T47D (cell line): ENCODE measurements around the gene SLC44A5.

Source experiments
- DNase-seq, 2 experiments: peaks; one replicate each; pipeline versions ENCODE4 v3.0.0 to v3.0.0-alpha.2; 2011 to 2012; ENCODE audit warnings: low read depth in 1 of 2, low spot score in 1 of 2
- JUND ChIP-seq: IDR thresholded peaks from 2 replicates; pipeline ENCODE4 v1.6.1; 2012; ENCODE audit warnings: low read depth
- in situ Hi-C: cut with HindIII; loops from 2 replicates; pipeline ENCODE4 v1.10.0; 2016; ENCODE audit warnings: low sequenced_read_pairs, low pct_unique_long_range_greater_than_20kb

The SLC44A5 gene

DNA sequence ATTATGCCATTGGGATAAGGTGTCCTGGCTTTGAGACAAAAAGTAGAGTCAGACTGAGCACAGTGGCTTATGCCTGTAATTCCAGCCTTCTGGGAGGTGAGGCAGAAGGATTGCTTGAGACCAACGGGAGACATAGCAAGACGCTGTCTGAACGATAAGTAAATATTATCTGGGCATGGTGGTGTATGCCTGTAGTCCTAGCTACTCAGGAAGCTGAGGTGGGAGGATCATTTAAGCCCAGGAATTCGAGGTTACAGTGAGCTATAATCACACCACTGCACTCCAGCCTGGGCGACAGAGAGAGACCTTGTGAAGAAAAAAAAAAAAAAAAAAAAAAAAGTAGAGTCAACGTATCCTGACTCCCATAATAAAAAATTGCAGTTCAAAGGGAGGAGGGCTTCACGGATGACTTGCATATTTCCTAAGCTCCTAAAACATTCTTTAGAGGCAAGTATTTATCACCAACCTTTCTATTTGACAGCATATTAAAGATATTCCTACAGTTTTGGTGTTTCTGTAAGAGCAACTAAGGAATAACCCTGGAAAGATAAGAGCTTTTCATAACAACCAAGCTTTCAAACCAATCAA is 141.2 kb downstream of the SLC44A5 start:
- DNase-seq = no peak
- in situ Hi-C loops = no loop called here
- no peak for TF ChIP-seq JUND

- DNase-seq = peak in 1 of 2 experiments; percentile 31
- in situ Hi-C loops = no loop called here
- TF ChIP-seq JUND = no peak
Measured at GRCh38 chr1:75461808-75462325, 149.0 kb downstream of the SLC44A5 start.

GRCh38 chr1:75449998-75450397 is 160.9 kb downstream of the SLC44A5 start:
- DNase-seq = no peak
- in situ Hi-C loops = no loop called here
- TF ChIP-seq JUND = no peak

GRCh38 chr1:75444220-75444619 is 166.7 kb downstream of the SLC44A5 start:
- TF ChIP-seq JUND = no peak
- DNase-seq = no peak
- in situ Hi-C loops = no loop called here

DNA sequence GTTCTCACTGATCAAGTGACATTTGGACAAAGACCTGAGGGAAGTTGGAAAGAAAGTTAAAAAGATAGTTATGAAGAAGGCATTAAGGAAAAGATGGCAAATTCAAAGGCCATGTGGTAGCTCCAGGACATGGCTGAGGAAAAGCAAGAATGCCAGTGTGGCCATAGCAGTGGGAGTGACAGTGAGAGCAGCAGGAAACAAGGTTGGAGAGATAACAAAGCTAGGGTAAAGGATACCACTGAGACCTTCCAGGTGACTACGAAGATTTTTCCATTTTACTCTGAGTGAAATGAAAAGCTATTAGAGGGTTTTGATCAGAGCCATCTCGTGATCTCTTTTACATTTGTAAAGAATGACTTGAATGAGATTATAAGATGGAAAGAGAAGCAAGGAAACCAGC is 170.6 kb downstream of the SLC44A5 start:
- in situ Hi-C loops = no loop called here
- no peak for DNase-seq
- no peak for TF ChIP-seq JUND

- TF ChIP-seq JUND = no peak
- in situ Hi-C loops = no loop called here
- no peak for DNase-seq
Measured at GRCh38 chr1:75438355-75438754, 172.6 kb downstream of the SLC44A5 start.

DNA sequence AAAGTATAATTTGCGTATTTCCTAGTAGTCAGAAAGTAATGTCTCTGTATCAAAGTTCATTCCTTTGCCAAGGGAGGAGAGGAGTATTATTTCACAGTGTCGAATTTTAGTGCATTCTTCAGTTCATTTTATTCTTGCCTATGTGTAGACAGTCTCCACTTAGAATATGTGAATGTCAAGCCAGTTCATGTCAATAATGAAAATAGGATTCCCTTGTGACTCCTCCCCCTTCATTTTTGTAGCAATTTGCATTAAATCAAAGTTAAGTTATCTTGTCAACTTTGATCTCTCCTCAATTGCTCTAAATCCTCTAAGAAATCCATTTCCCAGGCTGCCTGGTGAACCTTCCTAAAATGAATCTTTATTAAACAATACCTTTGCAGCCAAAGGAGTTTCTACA is 179.1 kb downstream of the SLC44A5 start:
- in situ Hi-C loops = no loop called here
- DNase-seq = no peak
- no peak for TF ChIP-seq JUND

DNA sequence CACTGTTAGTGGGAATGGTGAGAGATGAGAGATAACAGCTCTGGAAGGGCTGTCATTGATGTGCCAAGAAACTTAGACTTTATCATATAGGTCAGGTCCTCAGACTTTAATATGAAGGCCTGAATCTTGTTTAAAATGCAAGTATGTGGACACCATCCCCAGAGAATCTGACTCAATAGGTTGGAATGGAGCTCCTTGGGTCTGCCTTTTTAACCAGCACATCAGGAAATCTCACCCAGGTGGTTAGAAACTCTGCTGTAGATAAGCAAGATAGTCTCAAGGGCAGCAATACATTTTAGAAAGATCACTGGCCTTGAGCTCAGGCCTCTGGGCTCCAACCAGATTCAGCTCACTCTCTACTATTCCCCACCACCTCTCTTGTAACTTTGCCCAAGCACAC is 180.4 kb downstream of the SLC44A5 start:
- DNase-seq = no peak
- no peak for TF ChIP-seq JUND
- in situ Hi-C loops = no loop called here

DNA sequence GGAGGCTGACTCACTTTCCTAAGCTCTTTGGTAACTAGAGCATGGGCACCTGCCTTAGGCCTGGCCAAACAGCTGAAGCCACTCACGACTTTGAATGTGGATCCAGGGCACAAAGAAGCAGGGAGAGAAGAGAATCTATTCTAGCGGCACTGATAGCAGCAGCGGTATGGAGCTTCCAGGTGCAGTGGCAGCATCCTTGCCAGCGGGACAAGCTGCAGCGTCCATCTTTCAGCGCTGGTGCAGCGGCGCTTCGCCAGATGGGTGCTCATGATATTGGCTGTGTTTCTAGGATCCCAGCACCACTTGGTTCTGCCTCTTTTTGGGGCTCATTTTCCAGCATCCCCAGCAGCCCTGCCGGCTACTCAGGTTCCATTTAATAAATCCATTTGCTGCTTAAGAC is 184.2 kb downstream of the SLC44A5 start:
- no peak for TF ChIP-seq JUND
- in situ Hi-C loops = no loop called here
- no peak for DNase-seq

DNA sequence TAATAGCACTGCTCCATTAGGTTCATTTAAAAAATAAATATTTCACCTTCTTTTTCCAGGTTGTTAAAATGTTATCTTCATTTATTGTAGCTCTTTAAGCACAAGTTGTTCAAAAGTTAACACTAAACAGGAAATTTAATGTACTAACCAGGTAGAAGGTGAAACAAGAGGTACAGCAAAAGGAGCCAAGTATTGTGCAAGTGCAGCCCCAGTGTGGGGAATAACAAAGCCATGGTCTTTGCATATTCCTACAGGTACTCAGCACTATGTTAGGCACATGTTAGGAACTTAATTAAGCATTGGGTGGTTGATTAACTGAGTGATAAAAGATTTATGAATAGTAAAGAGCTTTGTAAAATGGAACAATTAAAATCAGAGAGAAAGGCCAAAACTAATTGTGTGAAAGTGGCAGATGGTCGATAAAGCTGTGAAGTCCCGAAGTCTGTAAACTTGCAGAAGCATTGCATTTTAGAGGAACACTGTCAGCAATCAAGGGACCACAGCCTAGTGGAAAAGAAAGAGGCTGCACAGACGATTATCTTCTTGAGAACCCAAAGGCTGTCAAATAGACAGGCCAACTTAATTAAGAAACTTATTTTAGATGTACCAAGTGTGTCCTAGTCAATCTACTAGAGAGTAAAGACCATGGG is 185.8 kb downstream of the SLC44A5 start:
- no peak for DNase-seq
- in situ Hi-C loops = no loop called here
- TF ChIP-seq JUND = no peak

GRCh38 chr1:75423616-75424015 is 187.3 kb downstream of the SLC44A5 start:
- DNase-seq = no peak
- TF ChIP-seq JUND = no peak
- in situ Hi-C loops = no loop called here

GRCh38 chr1:75423136-75423535 is 187.8 kb downstream of the SLC44A5 start:
- DNase-seq = no peak
- no peak for TF ChIP-seq JUND

DNA sequence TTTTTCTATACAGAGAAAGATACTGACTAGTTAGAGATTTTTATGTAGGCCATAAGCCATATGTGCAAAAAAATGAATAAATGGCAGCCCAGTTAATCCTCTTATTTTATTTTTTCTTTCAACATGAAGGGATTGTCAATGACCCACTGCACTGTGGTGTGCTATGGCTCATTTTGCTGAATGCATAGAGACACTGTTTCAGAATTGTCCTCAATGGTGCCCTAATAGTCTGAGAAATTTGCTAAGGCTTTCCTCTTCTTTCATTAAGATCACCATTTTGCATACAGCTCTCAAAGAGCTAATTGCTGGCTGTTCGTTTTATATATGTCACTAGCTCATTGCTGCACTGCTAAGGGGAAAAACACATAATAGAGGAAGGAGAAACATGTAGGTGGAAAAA is 189.5 kb downstream of the SLC44A5 start:
- TF ChIP-seq JUND = no peak
- in situ Hi-C loops = no loop called here
- no peak for DNase-seq

More at GRCh38 chr1:75423136-75423535, 187.8 kb downstream of the SLC44A5 start:
- in situ Hi-C loops = no loop called here

DNA sequence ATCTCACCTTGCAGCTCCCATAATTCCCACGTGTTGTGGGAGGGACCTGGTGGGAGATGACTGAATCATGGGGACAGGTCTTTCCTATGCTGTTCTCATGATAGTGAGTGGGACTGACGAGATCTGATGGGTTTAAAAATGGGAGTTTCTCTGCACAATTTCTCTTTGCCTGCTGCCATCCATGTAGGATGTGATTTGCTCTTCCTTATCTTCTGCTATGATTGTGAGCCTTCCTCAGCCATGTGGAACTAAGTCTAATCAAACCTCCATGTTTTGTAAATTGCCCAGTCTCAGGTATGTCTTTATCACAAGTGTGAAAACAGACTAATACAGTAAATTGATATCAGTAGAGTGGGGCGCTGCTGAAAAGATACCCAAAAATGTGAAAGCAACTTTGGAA is 195.7 kb downstream of the SLC44A5 start:
- in situ Hi-C loops = no loop called here
- TF ChIP-seq JUND = no peak

More for the DNA sequence above, 195.7 kb downstream of the SLC44A5 start:
- no peak for DNase-seq
